Right renal cortex interstitium (tissue), 3 donors: ENCODE results near the gene ATP6V0B. TPM values are rescaled to one million over a fixed set of nuclear protein-coding genes. Genes with fewer than 3 reads are reported as not detected.

Experiments used
- DNase-seq, 3 donors: peaks; one replicate each; pipeline ENCODE4 v3.0.0-alpha.2; 2013; ENCODE audit warnings: low read depth in 3 of 3, low spot score in 2 of 3
- polyA plus RNA-seq, 3 donors: library from polyadenylated mRNA; unstranded; fragments of 120-200 nt; gene quantifications; one replicate each; pipeline ENCODE4 v1.2.1, GENCODE V29; 2013; ENCODE audit not compliant: insufficient read length in 3 of 3

ATP6V0B gene
- polyA plus RNA-seq, 3 donors, result 134 to 150 (median 144) TPM

DNA sequence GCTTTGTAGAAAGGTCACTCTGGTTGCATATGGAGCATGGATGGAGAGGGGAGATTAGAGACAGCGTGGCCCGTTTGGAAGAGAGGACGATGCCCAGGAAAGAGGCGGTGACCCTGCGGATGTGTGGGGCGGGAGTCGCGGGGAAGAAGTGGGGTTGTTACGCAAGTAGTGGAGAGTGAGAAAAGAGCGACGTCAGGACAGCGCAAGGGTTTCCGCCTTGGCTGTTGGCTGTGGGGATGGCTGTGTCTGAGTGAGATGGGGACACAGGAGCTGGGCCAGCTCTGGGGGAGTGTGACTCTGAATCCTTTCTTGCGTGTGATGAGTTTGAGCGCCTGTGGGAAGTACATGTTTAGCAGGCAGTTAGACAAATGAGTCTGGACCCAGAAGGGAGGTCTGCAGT is 8.0 kb downstream of the ATP6V0B start:
- no peak for DNase-seq

DNA sequence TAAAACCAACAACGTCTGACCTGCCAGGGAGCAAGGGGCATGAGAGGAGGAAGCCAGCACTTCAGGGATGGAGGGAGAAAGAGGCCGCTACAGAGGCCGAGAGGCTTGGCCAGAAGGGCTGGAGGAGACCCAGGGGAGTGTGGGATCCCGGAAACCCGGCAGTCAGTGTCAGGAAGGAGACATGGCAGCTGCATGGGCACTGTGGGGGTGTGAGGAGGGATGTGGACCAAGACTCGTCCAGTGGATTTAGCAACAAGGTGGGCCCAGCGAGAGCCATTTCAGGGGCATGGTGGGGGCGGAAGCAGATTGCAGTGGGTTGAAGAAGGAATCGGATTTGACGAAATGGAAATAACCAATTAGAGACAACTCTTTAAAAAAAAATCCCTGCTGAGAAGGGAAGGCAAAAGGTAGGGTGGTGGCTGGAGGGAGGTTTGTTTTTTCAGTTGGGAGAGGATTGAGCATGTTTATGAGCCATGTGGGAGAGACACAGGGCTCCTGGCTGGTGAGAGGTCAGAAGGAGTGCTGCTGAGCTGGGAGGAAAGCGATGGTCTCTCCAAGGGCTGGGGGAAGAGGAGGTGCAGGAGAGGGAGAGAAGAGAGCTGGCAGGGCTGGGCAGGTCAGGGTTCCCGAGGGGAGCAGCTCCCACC is 8.6 kb downstream of the ATP6V0B start:
- no peak for DNase-seq

DNA sequence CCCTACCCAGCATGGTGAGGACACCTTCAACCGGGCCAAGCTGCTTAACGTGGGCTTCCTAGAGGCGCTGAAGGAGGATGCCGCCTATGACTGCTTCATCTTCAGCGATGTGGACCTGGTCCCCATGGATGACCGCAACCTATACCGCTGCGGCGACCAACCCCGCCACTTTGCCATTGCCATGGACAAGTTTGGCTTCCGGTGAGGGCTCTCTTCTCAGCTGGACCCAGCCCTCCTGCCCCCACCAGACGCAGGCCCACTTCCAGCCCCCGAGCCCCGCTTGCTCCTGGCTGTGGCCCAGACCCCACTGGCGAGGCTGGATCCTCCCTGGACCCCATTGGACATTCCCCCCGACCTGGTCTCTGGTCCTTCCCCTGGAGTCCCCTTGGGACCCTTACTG is 10.1 kb downstream of the ATP6V0B start:
- DNase-seq, result no peak

DNA sequence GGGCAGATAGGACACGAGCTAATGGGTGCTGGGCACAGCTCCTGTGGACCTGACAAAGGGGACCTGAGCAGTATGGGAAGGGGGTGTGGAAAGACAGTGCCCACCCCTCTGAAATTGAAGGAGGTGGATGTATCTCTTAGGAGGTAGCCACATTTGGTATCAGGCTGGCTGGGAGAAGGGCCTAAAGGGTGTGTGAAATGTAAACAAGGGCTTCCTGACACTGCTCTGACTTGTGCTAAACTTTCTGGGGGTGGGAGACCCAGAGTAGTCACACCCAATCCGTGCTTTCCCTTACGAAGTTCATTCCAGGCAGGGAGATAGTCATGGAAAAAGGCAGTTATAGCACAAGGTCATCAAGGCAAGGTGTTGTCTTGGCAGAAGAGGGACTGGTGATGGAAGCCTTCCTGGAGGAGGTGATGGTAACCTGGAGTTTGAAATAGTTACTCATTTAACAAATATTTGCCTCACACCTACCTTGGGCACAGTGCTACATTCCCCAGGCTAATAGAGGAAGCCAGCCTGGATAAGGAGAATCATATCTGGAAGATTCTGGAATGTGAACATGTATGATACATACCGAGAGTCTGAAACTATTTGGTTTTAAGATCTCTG is 11.3 kb downstream of the ATP6V0B start:
- no peak for DNase-seq

DNA sequence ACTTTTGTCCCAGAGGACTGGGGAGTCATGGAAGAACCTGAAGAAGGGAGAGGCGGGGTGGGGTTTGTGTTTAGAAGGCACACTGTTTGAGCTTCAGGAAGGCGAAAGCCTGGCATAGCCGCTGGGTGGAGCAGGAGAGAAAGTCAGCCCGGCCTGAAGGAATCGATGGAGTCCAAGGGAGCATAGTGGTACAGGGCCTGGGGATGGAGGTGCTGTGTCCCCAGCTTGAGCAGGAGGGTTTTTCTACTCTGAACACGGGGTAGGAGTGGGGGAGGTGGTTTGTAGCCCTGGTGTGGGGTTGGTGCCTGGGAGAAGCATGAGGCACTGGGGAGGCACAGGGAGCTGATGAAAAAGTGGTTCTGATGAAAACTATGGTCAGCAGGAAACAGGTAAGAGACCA is 12.0 kb downstream of the ATP6V0B start:
- DNase-seq, result no peak

DNA sequence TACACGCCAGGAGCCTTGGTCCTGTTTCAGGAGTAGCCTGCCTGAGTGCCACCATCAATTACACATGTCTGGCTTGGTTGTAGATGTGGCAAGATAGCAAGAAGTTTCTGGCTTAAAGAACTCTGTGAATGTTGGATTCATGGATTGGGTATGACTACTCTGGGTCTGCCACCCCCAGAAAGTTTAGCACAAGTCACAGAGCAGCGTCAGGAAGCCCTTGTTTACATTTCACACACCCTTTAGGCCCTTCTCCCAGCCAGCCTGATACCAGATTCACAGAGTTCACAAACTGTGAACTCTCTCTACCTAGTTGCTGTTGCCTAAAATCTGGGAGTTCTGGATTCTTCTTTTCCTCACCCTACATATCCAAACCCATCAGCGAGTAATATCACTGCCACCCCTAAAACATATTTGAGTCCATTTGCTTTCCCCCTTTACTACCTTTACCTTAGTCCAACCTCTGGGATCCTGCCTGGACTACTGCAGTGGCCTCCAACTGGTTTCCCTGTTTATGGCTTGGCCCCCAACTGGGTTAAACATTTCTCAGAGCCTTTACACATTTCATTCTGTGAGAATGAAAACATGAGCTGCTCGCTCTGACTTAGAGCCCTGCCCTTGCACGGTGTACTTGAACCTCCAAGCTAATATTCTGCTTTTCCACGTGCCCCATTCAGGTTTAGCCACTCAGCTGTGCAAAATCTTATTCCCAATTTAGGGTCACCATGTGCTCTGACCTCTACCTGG is 12.6 kb downstream of the ATP6V0B start:
- no peak for DNase-seq

DNA sequence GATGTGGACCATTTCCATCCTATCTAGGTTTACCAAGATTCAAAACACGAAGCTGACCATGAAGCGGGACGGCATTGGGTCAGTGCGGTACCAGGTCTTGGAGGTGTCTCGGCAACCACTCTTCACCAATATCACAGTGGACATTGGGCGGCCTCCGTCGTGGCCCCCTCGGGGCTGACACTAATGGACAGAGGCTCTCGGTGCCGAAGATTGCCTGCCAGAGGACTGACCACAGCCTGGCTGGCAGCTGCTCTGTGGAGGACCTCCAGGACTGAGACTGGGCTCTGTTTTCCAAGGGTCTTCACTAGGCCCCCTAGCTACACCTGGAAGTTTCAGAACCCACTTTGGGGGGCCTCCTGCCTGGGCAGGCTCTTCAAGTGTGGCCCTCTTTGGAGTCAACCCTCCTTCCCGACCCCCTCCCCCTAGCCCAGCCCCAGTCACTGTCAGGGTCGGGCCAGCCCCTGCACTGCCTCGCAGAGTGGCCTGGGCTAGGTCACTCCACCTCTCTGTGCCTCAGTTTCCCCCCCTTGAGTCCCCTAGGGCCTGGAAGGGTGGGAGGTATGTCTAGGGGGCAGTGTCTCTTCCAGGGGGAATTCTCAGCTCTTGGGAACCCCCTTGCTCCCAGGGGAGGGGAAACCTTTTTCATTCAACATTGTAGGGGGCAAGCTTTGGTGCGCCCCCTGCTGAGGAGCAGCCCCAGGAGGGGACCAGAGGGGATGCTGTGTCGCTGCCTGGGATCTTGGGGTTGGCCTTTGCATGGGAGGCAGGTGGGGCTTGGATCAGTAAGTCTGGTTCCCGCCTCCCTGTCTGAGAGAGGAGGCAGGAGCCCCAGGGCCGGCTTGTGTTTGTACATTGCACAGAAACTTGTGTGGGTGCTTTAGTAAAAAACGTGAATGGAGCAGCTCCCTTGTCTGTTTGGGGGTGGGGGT is 15.8 kb downstream of the ATP6V0B start:
- DNase-seq, result no peak

DNA sequence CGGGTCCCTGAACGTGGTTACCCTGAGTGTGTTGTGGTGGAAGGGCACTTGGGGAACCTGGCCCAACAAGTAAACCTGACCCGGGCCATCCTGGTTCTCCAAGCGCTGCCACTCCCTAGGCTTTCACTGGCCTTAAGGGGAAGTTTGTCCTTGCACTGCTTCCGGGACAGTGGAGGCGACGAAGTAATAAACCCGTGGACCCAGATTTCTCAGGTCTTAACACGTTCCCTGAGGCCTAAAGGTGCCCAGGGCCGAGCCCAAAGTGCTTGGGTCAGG is 16.4 kb downstream of the ATP6V0B start:
- DNase-seq, result no peak

DNA sequence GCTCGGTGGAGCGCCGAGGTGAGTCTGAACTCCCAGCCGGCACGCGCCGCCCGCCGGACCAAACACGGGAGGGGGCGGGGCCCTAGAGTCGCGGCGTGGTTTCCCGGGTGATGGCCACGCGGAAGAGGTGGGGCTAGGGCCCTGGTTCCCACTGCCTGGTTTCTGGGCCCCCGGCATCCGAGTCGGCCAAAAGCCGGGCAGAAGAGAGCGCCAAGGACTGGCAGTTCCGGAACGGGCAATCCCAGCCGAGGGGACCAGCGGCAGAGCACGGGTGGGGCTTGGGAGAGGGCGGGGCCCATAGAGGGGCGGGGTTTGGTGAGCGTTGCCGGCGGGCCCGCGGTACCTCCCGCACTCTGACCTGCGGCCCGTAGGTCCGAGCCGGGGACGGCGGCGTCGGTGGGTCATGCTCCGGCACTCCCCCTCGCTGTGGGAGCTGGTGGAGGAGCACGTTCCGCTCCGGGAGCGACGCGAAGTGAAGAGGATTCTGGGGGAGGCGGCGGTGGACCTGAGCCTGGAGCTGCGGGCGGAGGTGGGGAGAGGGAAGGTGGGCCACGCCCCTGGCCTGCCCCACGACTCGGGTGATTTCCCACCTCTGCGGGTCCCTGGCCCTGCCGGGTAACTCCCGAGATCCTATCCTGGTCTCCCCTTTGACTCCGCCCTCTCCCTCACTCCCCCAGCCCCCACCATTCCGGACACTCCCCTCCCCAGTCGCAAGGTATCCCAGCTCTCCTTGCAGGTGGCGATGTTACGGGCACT is 16.9 kb downstream of the ATP6V0B start, which contains the start of gene CCDC24:
TSS of gene CCDC24 (plus strand) at position 124 of the 756 bp plus-strand sequence. CDS start at position 404, 280 bp downstream.
- no peak for DNase-seq

DNA sequence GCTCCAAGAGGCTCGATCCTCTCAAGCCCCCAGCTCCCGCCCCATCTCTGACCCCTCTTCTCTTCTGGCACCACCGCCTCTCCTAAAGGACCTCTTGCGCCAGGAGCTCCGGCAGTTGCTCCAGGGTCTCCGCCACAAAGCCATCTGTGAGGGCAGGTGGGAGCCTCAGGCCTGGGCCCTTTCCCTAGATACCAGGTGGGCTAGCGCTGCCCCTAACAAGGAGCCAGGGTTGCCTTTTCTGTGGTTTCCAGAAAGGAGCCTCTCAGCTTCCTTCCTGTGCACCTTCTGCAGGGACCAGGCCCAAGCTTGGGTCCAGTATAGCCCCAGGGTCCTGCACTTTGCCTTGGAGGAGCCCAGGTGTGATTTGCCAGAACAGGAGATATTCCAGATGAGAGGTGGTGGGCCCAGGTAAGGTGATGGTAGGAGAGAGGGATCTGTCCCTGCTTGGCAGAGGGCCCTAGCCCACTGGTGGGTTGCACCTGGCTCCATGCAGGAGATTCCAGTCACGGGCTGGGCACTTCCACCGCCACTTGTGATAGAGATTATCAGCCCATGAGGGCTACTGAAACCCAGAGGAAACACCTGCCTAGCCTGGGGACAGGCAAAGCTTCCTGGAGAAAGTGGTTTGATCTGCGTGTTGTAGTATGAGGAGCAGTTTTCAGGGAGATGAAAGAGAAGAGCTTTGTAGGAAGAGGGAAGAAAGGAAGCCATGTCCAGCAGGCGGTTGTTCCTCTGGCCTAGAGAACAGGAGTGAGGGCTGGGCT is 17.7 kb downstream of the ATP6V0B start:
- DNase-seq, result no peak

DNA sequence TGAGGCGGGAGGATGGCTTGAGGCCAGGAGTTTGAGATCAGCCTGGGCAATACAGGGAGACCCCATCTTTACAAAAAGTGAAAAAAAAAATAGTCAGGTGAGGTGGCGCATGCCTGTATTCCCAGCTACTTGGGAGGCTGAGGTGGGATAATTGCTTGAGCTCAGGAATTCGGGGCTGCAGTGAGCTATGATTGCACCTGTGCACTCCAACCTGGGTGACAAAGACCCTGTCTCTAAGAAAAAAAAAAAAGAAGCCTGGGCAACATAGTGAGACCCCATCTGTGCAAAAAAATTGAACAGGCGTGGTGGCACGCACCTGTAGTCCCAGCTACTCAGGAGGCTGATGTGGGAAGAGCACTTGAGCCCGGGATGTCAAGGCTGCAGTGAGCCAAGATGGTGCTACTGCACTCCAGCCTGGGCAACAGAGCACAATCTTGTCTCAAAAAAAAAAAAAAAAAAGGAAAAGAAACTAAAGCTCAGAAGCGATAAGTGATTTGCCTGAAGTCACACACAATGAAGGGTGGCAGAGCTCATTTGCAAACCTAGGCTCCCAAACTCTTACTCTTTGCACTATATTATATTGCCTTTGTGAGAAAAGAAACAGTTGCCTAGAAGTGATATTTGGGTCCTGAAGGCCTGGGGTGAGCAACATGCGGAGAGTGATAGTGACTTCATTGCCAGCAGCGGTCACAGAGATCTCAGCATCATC is 18.6 kb downstream of the ATP6V0B start:
- DNase-seq, result no peak

DNA sequence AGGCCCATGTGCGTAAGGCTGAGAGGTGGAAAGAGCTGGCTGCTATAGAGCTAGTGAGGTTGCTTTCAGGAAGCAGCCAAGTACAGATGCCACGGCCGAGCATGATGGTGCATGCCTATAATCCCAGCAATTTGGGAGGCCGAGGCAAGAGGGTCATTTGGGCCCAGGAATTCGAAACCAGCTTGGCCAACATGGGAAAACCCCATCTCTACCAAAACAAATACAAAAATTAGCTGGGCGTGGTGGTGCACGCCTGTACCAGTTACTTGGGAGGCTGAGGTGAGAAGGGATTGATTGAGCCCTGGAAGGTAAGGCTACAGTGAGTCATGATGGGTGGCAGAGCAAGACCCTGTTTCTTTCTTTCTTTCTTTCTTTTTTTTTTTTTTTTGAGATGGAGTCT is 19.3 kb downstream of the ATP6V0B start:
- DNase-seq, result no peak

DNA sequence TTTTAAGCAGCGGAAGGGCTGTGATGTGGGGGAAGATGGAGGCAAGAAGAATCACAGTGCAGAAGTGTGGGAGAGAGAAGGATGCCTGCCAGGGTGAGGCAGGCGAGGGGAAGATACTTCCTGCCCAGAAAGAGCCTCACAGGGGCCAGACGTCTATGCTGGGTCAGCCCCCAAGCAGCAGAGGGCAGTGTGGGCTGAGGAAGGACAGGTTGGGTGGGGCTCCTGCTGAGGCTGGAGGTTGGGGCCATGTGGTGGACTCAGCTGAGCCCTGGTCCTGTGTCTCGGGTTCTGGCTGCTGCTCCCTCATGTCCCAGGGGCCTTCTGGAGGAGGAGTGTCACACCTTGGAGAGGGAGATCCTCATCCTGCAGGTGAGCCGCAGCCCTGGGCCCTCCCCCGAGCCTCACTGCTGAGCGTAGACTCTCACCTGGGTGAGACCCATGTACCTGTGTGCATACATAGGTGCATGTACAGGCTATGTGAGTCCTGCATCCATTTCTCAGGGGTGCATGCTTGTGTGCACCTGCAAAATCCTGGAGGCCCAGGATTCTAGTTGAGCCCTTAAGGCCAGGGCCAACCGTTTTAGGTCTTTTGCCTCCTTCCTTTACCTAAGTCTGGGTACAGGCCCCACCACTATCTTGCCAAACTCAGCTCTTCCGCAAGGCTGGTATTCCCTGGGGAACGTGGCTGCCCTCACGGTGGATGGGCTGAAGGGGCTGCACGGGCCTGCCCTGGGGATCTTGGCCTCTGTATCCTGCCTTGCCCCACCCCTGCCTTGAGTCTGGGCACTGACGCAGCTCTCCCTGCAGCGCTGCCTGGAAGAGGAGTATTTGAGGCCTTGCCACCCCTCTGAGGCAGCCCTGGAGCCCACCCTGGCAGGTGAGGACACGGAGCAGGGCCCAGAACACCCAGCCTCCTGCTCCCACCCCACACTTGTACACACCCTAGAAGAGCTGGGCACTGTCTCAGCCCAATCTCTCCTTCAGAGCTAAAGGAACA is 20.3 kb downstream of the ATP6V0B start:
- no peak for DNase-seq

DNA sequence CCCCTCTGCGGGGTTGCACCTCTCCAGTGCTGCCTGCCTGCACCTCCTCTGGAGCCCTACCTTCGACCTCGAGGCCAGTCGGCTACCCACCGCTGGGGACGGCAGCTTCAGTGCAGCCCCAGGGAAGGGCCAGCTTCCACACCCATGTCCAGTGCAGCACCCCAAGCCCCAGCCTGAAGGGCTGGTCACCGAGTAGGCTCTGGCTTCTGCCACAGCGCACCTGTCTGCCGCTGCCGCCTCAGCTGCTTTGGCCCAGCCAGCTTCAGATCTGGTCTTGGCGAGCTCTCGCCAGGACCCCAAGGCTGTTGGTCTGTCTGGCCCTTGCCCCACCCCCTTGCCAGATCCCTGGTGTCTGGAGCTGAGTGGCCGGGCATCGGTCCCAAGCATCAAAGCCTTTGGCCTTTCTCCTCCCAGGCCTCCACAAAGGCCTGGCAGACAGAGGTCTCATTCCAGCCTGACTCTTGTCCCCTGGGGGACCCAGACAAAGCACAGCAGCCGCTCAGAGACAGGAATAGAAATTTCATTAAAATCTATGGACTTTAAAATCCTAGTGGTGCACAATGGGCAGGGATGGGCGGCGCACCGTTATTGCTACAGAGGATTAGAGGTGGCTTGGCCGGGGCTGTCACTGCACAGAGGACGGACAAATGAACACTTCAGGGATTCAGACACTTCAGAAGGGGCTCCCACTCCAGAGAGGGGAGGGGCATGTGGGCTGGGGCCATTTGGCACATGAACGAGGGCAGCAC is 21.4 kb downstream of the ATP6V0B start:
- DNase-seq, result no peak

DNA sequence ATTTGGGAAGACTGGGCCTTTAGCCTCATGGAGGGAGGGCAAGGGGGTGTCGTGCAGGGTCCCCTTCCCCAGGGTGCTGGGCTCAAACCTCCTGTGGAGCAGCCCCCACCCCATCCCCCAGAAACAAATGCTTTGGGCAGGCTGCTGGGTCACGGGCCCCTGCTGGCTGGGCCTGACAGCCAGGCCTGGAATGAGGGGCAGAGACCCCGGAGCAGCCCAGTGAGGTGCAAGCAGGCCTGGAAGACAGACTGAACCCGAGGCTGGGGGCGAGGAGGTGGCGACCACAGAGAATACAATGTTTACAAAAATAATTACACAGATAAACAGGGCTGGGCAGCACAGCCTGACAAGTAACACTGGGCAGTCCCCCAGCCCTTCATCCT is 22.0 kb downstream of the ATP6V0B start:
- no peak for DNase-seq

DNA sequence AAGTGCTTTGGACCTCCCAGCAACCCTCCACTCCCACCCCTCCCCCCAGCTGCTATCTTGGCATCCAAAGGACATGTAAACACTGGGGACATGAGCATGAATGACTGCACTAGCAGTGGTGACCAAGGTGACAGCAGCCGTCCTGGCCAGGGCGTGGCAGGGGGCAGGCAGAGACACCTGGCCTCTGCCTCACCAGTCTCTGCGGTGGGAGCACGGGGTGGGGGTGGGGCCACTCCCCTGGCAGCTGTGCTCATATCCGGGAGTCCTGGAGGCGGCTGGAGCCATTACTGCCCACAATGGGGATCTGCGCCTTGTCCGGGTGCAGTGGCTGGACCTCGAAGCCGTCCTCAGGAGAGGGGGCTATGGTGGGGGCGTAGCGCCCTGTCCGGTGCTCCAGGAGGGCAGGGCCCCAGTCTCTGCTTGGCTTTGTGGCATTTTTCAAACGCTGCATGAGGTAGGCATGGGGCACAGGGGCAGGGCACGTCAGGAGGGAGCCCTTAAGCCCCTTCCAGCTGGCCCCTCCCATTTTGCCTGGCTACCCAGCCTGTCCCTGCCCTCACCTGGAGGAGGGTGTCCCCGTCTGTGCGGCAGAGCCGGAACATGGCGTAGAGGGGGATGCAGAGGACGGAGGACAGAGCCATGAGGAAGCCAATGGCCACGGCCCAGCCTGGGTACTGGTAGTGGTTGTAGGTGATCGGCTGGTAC is 22.7 kb downstream of the ATP6V0B start:
- DNase-seq, result no peak

DNA sequence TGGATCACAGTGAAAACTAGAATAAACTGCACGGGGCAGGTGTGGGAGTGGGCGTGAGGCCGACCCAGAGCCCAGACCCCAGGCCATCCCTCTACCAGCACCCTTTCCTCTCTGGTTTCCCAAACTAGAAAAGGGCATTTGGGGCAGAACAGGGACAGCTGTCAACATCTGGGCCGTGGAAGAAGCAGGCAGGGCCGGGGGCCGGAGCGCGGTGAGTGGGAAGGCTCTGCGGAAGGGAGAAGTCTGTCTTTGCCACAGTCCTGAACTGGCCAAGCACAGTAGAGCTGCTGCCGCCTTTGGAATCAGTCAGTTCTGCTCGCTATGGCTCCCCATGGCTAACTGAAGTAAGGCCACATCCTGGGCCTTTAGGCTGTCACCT is 23.2 kb downstream of the ATP6V0B start:
- DNase-seq, result no peak
